ENCODE results near the gene PPP1R3A.

Gene PPP1R3A

GRCh38 chr7:113883096-113883495 lies 35.7 kb downstream of the PPP1R3A start:
- no peak for DNase-seq (ENCODE audit: low spot score)

GRCh38 chr7:113880559-113880958 lies 38.2 kb downstream of the PPP1R3A start:
- no peak for DNase-seq (ENCODE audit: low spot score)

GRCh38 chr7:113878394-113878992 lies 40.3 kb downstream of the PPP1R3A start:
- no peak for DNase-seq (ENCODE audit: low spot score)

- no peak for DNase-seq (ENCODE audit: low spot score)
Measured at GRCh38 chr7:113875224-113875623, 43.6 kb downstream of the PPP1R3A start.

- DNase-seq (ENCODE audit: low spot score), result no peak
Measured at GRCh38 chr7:113873554-113874151, 45.2 kb downstream of the PPP1R3A start.

- no peak for DNase-seq (ENCODE audit: low spot score)
Measured at GRCh38 chr7:113872981-113873380, 45.8 kb downstream of the PPP1R3A start.

GRCh38 chr7:113867325-113867724 lies 51.5 kb downstream of the PPP1R3A start:
- no peak for DNase-seq (ENCODE audit: low spot score)

- no peak for DNase-seq (ENCODE audit: low spot score)
Measured at GRCh38 chr7:113856010-113856409, 62.8 kb downstream of the PPP1R3A start.

- no peak for DNase-seq (ENCODE audit: low spot score)
Measured at GRCh38 chr7:113840954-113841353, 77.9 kb downstream of the PPP1R3A start.

- DNase-seq (ENCODE audit: low spot score), result no peak
Measured at GRCh38 chr7:113835367-113835766, 83.4 kb downstream of the PPP1R3A start.

- no peak for DNase-seq (ENCODE audit: low spot score)
Measured at GRCh38 chr7:113832196-113832745, 86.5 kb downstream of the PPP1R3A start.

- no peak for DNase-seq (ENCODE audit: low spot score)
Measured at GRCh38 chr7:113831556-113831955, 87.3 kb downstream of the PPP1R3A start.

- DNase-seq (ENCODE audit: low spot score), result no peak
Measured at GRCh38 chr7:113828581-113828980, 90.2 kb downstream of the PPP1R3A start.
